HS-27A (cell line): ENCODE measurements around the gene CDKN2D.
"Not testable (repeated sequence)": the region's sequence is repeated elsewhere in the genome, so short reads cannot be mapped to it uniquely, and the experiment has no call there.

Experiments
- DNase-seq: peaks from one replicate; pipeline ENCODE4 v3.0.0-alpha.2; 2012; ENCODE audit warnings: low read depth, missing footprints

CDKN2D gene

GRCh38 chr19:10580979-10581631, 12.3 kb upstream of the CDKN2D start:
- DNase-seq: peak; percentile 73

DNA sequence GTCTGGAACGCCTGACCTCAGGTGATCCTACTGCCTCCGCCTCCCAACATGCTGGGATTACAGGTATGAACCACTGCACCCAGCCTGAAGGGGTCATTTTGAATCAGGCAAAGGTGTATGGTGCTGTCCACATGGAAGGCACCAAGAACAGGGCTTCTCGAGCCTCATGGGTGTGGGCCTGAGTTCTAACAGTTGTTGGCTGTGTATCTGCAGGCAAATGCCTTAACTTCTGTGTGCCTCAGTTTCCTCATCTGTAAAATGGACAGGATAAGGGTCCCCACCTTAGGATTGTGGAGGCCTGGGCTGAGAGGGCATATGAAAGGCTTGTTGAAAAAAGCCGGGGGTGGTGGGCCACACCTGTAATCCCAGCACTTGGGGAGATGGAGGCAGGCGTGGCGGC, 9.2 kb upstream of the CDKN2D start:
- no peak for DNase-seq

DNA sequence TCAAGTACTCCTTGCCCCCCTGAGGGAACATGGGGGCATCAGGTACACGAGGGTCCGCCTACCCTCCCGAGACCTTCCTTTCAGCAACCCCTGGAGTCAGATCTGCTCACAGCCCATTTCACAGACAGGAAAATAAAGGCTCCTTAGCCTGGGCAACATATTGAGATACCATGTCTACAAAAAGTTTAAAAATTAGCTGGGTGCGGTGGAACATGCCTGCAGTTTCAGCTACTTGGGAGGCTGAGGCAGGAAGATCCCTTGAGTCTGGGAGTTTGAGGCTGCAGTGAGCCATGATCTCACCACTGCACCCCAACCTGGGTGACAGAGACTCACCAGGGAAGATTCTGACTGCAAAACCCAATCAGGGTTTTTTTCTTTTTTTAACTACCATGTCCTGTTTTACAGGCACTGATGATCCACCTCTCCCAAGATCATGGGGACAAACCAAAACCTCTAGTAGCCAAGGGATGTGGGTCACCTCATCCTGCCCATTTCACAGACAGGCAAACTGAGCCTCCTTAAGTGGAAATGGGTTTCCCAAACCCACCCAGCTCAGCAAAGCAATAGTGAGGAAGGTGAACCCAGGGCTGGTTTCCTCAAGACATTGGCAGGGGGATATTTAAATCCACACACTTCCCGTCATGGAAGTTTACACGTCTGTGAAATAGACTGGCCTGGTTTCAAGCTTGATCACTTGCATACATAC, 6.4 kb upstream of the CDKN2D start:
- DNase-seq: no peak

DNA sequence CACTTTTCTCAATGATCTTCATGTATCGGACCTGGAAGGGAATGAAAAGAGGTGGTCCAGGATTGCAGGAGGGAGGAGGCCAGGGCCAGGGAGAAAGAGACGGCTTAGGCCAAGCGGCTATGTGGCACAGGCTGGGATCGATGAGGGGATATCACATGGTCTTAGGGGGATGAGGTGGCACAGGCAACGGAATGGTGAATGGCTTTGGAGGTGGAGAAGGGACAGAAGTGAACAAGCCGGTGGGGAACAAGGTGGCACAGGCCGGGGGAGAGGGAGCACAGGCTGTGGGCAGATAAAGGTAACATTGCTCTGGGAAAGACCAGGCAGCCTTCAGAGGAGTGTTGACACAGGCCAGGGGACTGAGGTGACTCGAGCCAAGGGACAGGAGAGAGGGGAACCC, 5.7 kb upstream of the CDKN2D start:
- no peak for DNase-seq

GRCh38 chr19:10573793-10574192, 5.0 kb upstream of the CDKN2D start:
- not testable (repeated sequence) for DNase-seq

GRCh38 chr19:10568062-10568825, 535 bp downstream of the CDKN2D start:
- DNase-seq: no peak

- DNase-seq: no peak
Observed at GRCh38 chr19:10567656-10568055, 1.1 kb downstream of the CDKN2D start.

DNA sequence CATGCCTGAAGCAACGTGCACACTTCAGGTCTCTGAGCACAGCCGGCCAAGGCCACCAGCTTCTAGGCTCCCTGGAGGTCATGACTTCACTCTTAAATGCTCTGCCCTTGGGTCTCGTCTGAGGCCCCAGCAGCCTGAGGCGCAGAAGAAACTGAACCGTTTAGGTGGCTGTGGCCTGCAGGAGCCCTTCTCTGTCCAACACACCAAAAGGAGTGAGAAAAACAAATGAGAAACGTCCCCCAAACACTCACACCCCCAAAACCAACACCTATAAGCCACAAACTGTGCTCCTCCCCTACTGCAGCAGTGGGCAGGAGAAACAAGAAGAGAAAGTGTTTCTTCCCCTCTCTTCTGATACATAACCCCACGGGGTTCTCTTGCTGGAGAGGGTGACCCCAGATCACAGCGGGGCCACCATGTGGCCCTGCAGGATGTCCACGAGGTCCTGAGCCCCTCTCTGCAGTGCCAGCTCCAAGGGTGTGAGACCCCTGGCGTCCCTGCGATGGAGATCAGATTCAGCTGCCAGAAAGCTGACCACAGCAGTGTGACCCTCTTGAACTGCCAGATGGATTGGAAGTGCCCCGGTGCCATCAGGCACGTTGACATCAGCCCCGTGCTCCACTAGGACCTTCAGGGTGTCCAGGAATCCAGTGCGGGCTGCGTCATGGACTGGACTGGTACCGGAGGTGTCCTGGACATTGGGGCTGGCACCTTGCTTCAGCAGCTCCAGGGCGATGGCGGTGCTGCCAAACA, 1.9 kb downstream of the CDKN2D start:
- no peak for DNase-seq

GRCh38 chr19:10566408-10566657, 2.4 kb downstream of the CDKN2D start:
- no peak for DNase-seq

DNA sequence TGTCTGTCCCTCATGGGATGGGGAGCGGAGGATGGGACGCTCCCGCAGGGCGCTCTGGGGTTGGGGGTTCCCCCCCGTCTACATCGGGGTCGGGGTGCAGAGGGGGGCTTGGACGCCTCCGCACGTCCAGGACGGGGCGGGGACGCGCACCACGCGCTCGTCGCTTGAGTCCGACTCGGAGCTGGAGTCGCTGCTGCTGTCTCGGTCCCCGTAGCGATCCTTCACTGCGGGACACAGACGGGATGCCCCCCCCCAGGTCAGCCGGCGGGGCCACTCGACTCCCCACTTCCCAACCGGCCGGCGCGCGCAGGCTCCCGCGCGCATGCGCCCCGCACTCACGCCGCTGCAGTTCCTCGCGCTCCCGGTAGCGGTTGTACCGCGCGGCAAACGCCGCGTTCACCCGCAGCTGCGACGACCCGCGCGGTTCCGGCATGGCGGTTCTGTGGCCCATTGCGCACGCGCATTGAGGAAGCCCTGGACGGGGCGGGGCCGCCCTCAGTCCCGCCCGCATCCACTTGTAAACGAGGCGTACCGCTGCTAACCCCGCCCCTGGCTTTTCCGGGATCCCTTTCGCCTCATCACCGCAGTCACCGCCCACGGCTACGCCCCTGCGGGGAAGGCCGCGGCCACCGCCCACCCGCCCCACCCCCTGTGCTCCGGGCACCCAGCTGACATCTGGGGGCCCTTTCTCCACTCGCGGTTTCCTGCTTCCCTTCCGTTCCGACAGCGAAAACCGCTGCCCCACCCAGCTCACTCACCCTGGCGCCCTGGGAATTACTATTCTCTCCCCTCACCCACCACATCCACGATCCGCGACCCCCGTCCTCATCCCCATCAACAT, 3.0 kb downstream of the CDKN2D start, which contains the start of gene KRI1:
Gene KRI1 (minus strand): TSS at position 444 of the 841 bp plus-strand sequence. CDS start 11 bp downstream, at position 433.
- peak; percentile 85 for DNase-seq

GRCh38 chr19:10565028-10565566, 3.7 kb downstream of the CDKN2D start:
- no peak for DNase-seq

- DNase-seq: no peak
Observed at GRCh38 chr19:10562609-10563008, 6.2 kb downstream of the CDKN2D start.

DNA sequence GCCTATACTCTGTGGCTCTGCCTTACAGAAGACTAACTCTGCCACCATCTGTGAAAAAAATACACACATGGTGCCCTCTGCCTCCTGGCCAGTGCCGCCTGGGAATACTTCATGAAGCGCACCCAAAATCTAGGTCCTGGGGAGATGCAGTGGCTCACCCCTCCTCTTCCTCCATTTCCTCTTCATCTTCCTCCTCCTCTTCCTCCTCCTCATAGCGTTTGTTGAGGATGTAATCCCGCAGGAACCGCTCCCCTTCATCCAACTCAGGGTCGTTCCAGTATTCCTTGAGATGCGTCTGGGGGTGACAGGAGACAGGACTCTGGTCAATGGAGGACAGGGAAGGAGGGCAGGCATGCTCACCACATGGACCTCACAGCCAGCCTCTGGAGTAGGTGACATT, 8.6 kb downstream of the CDKN2D start:
- DNase-seq: no peak

GRCh38 chr19:10557603-10558197, 11.1 kb downstream of the CDKN2D start:
- no peak for DNase-seq

DNA sequence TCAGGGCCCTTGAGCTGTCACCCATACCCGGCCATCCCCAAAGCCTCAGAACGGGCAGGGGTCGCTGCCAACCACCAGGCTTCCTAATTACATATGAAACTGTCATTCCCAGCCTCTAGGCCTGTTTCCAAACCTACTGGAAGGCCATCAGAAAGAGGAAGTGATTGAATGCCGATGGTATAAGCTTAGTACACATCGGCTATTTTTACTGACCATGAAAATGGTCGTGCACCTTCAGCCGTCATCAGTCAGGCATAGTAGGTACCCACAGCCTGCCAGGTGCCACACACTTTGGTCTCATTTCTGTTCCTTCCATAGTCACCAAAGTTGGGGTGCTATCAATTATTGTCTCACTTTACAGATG, 13.2 kb downstream of the CDKN2D start:
- no peak for DNase-seq

DNA sequence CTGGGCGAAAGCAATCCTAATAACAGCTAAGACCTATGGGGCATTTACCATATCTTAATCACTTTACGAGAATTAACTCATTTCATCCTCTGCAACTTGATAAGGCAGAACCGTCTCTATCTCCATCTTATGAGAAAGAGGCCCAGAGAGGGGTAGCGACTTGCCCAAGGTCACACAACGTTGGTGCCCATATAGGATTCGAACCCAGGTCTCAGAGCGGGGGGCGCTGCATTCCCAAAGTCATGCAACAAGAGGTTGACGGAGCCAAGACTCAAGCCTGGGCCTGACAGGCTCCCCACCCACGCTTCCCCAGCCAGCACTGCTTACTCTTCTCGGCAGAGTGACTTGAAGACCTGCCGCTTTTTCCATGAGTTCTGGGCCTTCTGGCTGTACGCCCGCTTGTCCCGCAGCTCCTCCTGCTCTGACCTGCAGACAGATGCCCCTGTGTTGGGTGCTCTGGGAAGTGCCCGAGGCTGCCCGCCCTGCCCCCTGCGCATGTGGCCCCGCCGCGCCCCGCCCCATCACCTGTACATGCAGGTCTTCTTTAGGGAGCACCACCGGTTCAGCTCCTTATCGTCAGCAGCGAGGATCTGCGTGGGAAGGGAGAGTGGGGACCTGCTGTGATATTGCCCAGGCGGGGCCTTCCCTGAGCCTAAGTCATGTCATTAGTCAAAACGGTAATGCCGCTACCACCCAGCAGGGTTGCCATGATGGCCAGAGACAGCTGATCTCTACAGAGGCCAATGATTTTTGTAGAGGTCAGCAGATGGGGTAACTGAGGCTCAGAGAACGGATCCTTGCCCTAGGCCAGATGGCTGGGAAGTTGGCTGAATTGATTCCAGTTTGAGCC, 13.8 kb downstream of the CDKN2D start:
- DNase-seq: no peak

- DNase-seq: no peak
Observed at GRCh38 chr19:10553943-10554381, 14.8 kb downstream of the CDKN2D start.

DNA sequence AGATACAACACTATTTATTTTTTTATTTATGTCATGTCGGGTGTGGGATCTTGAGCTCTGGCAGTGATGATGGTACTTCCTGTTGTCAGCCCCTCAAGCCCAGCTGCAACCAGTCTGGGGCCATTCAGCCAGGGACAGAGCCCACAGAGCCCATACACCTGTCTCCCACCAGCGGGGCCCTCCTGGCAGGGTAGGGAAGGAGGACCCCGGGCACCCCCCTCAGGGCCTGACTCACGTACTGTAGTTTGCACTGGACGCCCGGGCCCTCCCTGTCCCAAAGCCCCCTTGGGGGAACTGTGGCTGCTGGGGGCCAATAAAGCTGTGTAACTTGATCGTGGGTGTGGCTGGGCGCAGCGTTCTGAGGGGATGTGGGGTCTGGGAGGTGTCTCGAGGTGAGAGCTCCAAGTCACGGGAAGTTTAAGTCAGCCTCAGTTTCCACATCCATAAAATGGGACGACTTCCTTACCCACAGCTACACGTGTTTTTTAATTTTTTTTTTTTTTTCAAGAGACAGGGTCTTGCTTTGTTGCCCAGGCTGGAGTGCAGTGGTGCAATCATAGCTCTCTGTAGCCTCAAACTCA, 15.6 kb downstream of the CDKN2D start:
- DNase-seq: no peak

- DNase-seq: no peak
Observed at GRCh38 chr19:10552510-10553053, 16.2 kb downstream of the CDKN2D start.
